ENCODE results near the gene EYS. TPM values are rescaled to one million over a fixed set of nuclear protein-coding genes. Genes with fewer than 3 reads are reported as not detected.

Gene EYS
- total RNA-seq, 1 experiment from 2014 or later: not detected

DNA sequence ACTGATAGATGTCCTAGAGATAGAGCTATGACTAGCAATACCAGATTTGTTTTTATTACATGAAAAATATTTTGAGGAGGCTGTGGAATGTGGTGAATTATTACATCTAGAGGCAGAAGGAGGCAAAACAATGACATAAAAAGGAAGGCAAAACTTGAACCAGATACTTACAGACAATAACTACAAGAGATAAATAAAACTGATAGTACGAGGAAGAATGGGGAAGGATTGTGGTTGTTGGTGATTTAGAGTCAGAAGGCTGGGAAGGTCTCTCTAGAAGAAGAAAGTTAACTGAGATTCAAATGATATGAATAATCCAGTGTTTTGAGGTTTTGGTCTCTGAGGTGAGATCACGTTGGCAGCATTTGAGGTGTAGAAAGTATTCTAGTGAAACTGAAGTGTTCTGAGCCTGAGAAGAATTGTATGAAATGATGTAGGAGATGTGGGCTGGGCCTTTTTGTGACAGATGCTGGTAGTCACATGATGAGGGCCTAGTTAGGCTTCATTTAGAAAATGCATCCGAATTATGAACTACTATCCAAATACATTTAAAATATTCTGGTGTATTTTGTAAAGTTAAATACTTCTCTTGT is 589.1 kb downstream of the EYS start:
- H3K27me3 Mint-ChIP-seq (ENCODE audit: low read depth): no peaks in the 10 kb centered on the region
- Histone ChIP-seq H4K8ac (replicated peaks; ENCODE audit: insufficient read length, low read depth, low read length) (no peak overlapping the region), H3K23ac (ENCODE audit: insufficient read length, low read depth, low read length) (no peak overlapping the region), H2BK12ac (ENCODE audit: insufficient read length, low read depth, low read length) (no peak overlapping the region), H2BK5ac (ENCODE audit: insufficient read length, low read length) (no peak overlapping the region), H2AK5ac (ENCODE audit: insufficient read length, low read length) (no peak overlapping the region), H2BK120ac (ENCODE audit: low read depth, low read length, poor library complexity, severe bottlenecking) (no peak overlapping the region), H3K4me2 (ENCODE audit: insufficient read depth, insufficient read length, low read length) (no peak overlapping the region), H4K91ac (ENCODE audit: insufficient read length, low read depth, low read length) (no peak overlapping the region), H3K4me1 (ENCODE audit: insufficient read depth, low read length) (no peaks in the 10 kb centered on the region), H3T11ph (ENCODE audit: low read length) (no peak overlapping the region), H2BK20ac (ENCODE audit: low read depth, low read length, poor library complexity, severe bottlenecking) (no peak overlapping the region), H3K9me3 (ENCODE audit: control insufficient read depth, low read depth, low read length) (no peaks in the 10 kb centered on the region), H4K20me1 (ENCODE audit: control insufficient read depth, insufficient read depth, insufficient read length) (no peaks in the 10 kb centered on the region), H3K79me2 (ENCODE audit: insufficient read depth, low read length) (no peaks in the 10 kb centered on the region), H2AFZ (ENCODE audit: low read length) (no peak overlapping the region), H3K9ac (ENCODE audit: extremely low read depth, insufficient read length, low read length) (no peak overlapping the region), H3K14ac (ENCODE audit: insufficient read depth, low read length) (no peak overlapping the region), H3K18ac (ENCODE audit: insufficient read length, low read depth, low read length) (no peak overlapping the region), H3K27ac (ENCODE audit: insufficient read length, low read depth, low read length) (no peak overlapping the region), H3K79me1 (ENCODE audit: insufficient read depth, low read depth, low read length, poor library complexity, severe bottlenecking) (no peaks in the 10 kb centered on the region), H3K56ac (ENCODE audit: insufficient read length, low read depth, low read length) (no peak overlapping the region), H4K5ac (ENCODE audit: insufficient read length, low read depth, low read length) (no peak overlapping the region), H3K4ac (ENCODE audit: low read depth, low read length) (no peak overlapping the region), H3K23me2 (ENCODE audit: insufficient read length, low read depth, low read length, poor library complexity, severe bottlenecking) (no peaks in the 10 kb centered on the region), H3K27me3 (ENCODE audit: insufficient read depth, low read length) (no peaks in the 10 kb centered on the region), H2BK15ac (ENCODE audit: low read depth, low read length) (no peak overlapping the region)
- no CpG with 5 or more reads among the region's 3 CpGs for WGBS (ENCODE audit: extremely low coverage, insufficient read length, low lambda C conversion rate)
- no peak overlapping the region for H3K4me3 Mint-ChIP-seq
- peaks cover 0 to 3% of the 10 kb centered on the region in 2 experiments; a peak in 1 of 5 replicates for H3K9me3 Mint-ChIP-seq
- DNase-seq: no peak
- H3K4me1 Mint-ChIP-seq: no peaks in the 10 kb centered on the region
- H3K27ac Mint-ChIP-seq: no peak overlapping the region
- TF ChIP-seq, protein P1, sequence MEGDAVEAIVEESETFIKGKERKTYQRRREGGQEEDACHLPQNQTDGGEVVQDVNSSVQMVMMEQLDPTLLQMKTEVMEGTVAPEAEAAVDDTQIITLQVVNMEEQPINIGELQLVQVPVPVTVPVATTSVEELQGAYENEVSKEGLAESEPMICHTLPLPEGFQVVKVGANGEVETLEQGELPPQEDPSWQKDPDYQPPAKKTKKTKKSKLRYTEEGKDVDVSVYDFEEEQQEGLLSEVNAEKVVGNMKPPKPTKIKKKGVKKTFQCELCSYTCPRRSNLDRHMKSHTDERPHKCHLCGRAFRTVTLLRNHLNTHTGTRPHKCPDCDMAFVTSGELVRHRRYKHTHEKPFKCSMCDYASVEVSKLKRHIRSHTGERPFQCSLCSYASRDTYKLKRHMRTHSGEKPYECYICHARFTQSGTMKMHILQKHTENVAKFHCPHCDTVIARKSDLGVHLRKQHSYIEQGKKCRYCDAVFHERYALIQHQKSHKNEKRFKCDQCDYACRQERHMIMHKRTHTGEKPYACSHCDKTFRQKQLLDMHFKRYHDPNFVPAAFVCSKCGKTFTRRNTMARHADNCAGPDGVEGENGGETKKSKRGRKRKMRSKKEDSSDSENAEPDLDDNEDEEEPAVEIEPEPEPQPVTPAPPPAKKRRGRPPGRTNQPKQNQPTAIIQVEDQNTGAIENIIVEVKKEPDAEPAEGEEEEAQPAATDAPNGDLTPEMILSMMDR (conservative IDR thresholded peaks at IDR 0.05): no peak
- H3K36me3 Mint-ChIP-seq (ENCODE audit: insufficient read depth in 1 of 3, low read depth in 3 of 3): no peaks in the 10 kb centered on the region
